ENCODE results near the gene MMP15. TPM values are rescaled to one million over a fixed set of nuclear protein-coding genes. Genes with fewer than 3 reads are reported as not detected.
A peak's percentile ranks its signal among the peaks of the same experiment; 100 is the strongest.

MMP15 gene
- total RNA-seq, 1 donor from 2014 or later: 38.9 TPM

DNA sequence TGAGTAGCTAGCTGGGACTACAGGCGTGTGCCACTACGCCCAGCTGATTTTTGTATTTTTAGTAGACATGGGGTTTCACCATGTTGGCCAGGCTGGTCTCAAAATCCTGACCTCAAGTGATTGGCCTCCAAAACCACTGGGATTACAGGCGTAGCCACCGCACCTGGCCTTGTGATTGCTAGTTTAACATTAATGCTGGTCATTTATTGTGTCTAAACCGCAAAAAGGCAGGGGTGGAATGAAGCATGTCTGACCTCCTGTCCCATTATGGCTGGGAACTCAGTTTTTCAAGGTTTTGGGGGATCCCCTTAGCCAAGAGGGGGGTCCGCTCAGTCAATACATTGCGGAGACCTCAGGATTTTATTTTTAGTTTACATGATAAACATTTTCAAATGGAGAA is 43.9 kb upstream of the MMP15 start:
- TF ChIP-seq, protein P1, sequence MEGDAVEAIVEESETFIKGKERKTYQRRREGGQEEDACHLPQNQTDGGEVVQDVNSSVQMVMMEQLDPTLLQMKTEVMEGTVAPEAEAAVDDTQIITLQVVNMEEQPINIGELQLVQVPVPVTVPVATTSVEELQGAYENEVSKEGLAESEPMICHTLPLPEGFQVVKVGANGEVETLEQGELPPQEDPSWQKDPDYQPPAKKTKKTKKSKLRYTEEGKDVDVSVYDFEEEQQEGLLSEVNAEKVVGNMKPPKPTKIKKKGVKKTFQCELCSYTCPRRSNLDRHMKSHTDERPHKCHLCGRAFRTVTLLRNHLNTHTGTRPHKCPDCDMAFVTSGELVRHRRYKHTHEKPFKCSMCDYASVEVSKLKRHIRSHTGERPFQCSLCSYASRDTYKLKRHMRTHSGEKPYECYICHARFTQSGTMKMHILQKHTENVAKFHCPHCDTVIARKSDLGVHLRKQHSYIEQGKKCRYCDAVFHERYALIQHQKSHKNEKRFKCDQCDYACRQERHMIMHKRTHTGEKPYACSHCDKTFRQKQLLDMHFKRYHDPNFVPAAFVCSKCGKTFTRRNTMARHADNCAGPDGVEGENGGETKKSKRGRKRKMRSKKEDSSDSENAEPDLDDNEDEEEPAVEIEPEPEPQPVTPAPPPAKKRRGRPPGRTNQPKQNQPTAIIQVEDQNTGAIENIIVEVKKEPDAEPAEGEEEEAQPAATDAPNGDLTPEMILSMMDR (conservative IDR thresholded peaks at IDR 0.05): no peak

DNA sequence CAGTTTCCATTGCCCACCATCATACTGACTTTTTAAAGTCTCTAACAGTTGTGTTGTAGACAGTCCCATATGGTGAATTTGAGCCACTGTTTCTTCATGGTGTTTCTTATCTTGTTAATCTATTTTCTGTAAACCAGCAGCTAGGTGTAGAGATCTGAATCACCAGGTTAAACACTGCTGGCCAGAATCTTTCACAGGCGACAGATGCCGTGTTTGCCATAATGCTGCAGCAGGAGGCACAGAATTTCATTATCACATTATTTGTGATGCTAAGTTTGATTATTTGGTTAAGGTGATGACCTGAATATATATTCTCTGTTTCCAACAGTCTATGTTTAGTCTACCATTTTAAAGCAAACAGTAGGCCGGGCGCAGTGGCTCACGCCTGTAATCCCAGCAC is 43.2 kb upstream of the MMP15 start:
- Mint-ChIP-seq H3K4me3 (no peak overlapping the region), H3K4me1 (peaks cover 8% of the 10 kb centered on the region), H3K27ac (ENCODE audit: unreplicated experiment) (no peak overlapping the region), H3K27me3 (ENCODE audit: low read depth) (peaks cover 42% of the 10 kb centered on the region), H3K36me3 (ENCODE audit: low read depth) (no peaks in the 10 kb centered on the region), H3K9me3 (no peaks in the 10 kb centered on the region)
- TF ChIP-seq, protein P1 (conservative IDR thresholded peaks at IDR 0.05): no peak
- DNase-seq (ENCODE audit: low read depth, low spot score): no peak

More for the DNA sequence above, 43.9 kb upstream of the MMP15 start:
- Mint-ChIP-seq H3K9me3 (no peaks in the 10 kb centered on the region), H3K4me3 (no peak overlapping the region), H3K27me3 (ENCODE audit: low read depth) (peaks cover 35% of the 10 kb centered on the region), H3K4me1 (peaks cover 8% of the 10 kb centered on the region), H3K27ac (ENCODE audit: unreplicated experiment) (no peak overlapping the region), H3K36me3 (ENCODE audit: low read depth) (no peaks in the 10 kb centered on the region)
- DNase-seq (ENCODE audit: low read depth, low spot score): no peak

DNA sequence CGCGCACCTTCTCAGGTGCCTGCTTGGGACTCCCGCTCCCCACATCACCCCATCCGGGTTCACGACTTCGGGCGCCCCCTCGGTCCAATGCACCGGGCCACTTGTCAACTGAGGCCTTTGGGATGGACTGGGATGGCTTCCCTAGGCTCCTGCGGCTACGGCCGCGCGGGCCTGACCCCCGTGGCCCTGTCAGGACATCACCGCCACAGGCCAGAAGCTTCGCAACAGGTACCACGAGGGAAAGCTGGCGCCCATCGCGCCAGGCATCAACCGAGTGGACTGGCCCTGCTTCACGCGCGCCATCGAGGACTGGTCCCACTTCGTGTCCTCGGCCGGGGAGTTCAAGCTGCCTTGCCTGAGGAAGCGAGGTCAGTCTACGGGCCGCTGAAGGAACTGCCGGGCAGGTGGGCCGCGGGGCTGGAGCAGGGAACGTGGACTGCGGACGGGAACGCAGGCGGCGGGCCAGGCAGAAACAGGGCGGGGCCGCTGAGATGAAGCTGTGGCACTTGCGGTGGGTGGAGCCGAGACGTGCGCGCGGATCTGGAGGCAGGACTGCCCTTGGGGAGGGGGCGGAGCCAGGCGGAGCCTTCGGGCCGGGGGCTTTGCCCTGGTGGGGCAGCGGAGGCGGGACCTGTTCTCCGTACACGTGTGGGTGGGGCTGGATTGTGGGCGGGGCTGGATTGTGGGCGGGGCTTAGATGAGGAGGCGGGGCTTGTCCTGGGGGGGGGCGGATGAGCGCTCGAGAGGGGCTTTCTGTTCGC is 40.9 kb upstream of the MMP15 start:
- peaks cover 54% of the 10 kb centered on the region for H3K27me3 Mint-ChIP-seq (ENCODE audit: low read depth)

DNA sequence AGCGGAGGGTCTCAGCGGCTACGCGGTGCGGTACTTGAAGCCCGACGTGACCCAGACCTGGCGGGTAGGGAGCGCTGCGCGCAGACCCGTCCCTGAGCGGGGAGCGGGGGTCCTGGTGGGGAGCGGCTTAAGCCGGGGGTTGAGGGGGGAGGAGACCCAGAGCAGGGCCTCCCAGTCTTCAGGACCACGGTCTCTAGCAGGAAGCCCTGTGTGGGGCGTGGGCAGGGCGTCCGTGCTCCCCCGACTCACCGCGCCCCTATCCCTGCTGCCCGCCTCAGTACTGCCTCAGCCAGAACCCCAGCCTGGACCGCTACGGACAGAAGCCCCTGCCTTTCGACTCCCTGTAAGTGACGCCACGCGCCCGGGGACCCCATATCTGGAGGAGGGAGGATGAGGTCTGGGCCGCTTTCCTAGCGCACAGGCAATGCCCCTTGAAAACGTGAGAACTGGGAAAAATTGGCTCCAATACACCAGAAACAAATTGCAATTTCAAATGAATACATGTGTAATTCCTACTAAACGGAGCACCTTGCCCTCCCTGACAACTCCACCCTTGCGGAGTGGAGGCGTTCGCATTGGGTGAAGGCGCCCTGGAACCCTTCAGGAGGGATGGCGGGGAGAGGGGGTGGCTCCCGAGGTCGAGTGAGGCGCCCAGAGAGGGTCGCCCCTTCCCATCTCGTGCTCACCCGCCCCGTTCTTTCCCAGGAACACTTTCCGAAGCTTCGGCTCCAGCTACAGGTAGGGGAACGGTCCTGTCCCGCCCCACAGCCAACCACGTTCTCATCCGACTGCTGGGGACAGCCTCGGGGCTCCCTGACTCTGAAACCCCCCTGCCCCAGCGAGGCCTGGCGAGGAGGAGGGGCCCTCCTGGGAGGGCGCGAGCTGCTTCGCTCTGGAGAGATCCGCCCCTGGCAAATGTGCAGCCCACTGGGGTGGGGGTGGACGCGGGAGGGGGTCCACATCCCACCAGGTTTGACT is 40.1 kb upstream of the MMP15 start:
- peaks cover 8% of the 10 kb centered on the region for H3K4me1 Mint-ChIP-seq
- peaks cover 52% of the 10 kb centered on the region for H3K27me3 Mint-ChIP-seq (ENCODE audit: low read depth)
- peak overlapping the region; percentile 50 for H3K27ac Mint-ChIP-seq (ENCODE audit: unreplicated experiment)

More for the DNA sequence above, 40.9 kb upstream of the MMP15 start:
- Mint-ChIP-seq H3K4me1 (peaks cover 8% of the 10 kb centered on the region), H3K36me3 (ENCODE audit: low read depth) (no peaks in the 10 kb centered on the region), H3K9me3 (no peaks in the 10 kb centered on the region), H3K27ac (ENCODE audit: unreplicated experiment) (peak overlapping the region; percentile 50), H3K4me3 (peak overlapping the region; percentile 92)
- TF ChIP-seq, protein P1 (conservative IDR thresholded peaks at IDR 0.05): no peak
- DNase-seq (ENCODE audit: low read depth, low spot score): peak; percentile 96

DNA sequence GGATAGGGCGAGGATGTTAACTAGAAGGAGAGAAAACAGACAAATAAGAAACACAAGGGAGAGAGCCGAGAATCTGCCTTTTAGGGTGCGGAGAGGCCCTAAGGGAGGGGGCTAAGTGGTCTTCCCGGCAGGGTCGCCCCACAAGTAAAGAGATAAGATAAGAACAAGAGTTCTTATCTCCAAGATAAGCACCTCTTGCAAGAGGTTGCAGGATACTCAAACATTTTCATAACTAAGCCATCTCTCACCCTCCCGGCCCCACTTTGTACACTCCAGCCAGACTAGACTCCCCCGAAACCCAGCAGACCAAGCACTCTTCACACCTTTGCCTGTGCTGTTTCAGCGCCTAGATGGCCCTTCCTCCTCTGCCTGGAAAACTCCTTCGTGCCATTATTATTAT is 39.4 kb upstream of the MMP15 start:
- H3K27me3 Mint-ChIP-seq (ENCODE audit: low read depth): peaks cover 52% of the 10 kb centered on the region
- H3K9me3 Mint-ChIP-seq: no peaks in the 10 kb centered on the region
- no peak for DNase-seq (ENCODE audit: low read depth, low spot score)
- H3K4me1 Mint-ChIP-seq: peaks cover 8% of the 10 kb centered on the region
- H3K4me3 Mint-ChIP-seq: peak overlapping the region; percentile 38
- TF ChIP-seq, protein P1 (conservative IDR thresholded peaks at IDR 0.05): no peak
- H3K36me3 Mint-ChIP-seq (ENCODE audit: low read depth): no peaks in the 10 kb centered on the region
- no peak overlapping the region for H3K27ac Mint-ChIP-seq (ENCODE audit: unreplicated experiment)

More for the DNA sequence above, 40.1 kb upstream of the MMP15 start:
- H3K36me3 Mint-ChIP-seq (ENCODE audit: low read depth): no peaks in the 10 kb centered on the region
- H3K4me3 Mint-ChIP-seq: peak overlapping the region; percentile 92
- no peak for DNase-seq (ENCODE audit: low read depth, low spot score)
- H3K9me3 Mint-ChIP-seq: no peaks in the 10 kb centered on the region
- TF ChIP-seq, protein P1 (conservative IDR thresholded peaks at IDR 0.05): no peak

Measured in neural crest cell (in vitro differentiated cells).